Measurements from ENCODE around the gene PNPO.
"Not testable (repeated sequence)": the region's sequence is repeated elsewhere in the genome, so short reads cannot be mapped to it uniquely, and the experiment has no call there.

The PNPO gene

GRCh38 chr17:47918991-47919390 is 22.4 kb upstream of the PNPO start:
- no peak for DNase-seq

GRCh38 chr17:47919889-47920288 is 21.5 kb upstream of the PNPO start:
- DNase-seq = not testable (repeated sequence)

- no peak for DNase-seq
These were observed 16.3 kb upstream of the PNPO start for GRCh38 chr17:47924785-47925677.

- DNase-seq = no peak
These were observed 15.7 kb upstream of the PNPO start for GRCh38 chr17:47925678-47925988.

GRCh38 chr17:47927821-47928400 is 13.5 kb upstream of the PNPO start:
- DNase-seq = no peak

- no peak for DNase-seq
These were observed 13.0 kb upstream of the PNPO start for GRCh38 chr17:47928415-47928814.

- no peak for DNase-seq
These were observed 12.0 kb upstream of the PNPO start for GRCh38 chr17:47929218-47930000.

- DNase-seq = no peak
These were observed 9.5 kb upstream of the PNPO start for GRCh38 chr17:47931848-47932247.

GRCh38 chr17:47934856-47935255 is 6.5 kb upstream of the PNPO start:
- DNase-seq = peak; percentile 23

GRCh38 chr17:47935468-47935867 is 5.9 kb upstream of the PNPO start:
- not testable (repeated sequence) for DNase-seq

- no peak for DNase-seq
These were observed 5.4 kb upstream of the PNPO start for GRCh38 chr17:47935961-47936360.

GRCh38 chr17:47937941-47938340 is 3.4 kb upstream of the PNPO start:
- DNase-seq = no peak

- no peak for DNase-seq
These were observed 732 bp downstream of the PNPO start for GRCh38 chr17:47942096-47942510.

- no peak for DNase-seq
These were observed 1.2 kb downstream of the PNPO start for GRCh38 chr17:47942568-47942967.

GRCh38 chr17:47945080-47945479 is 3.7 kb downstream of the PNPO start:
- DNase-seq = no peak

GRCh38 chr17:47945529-47946508 is 4.4 kb downstream of the PNPO start:
- no peak for DNase-seq

- DNase-seq = no peak
These were observed 5.1 kb downstream of the PNPO start for GRCh38 chr17:47946516-47946915.

- DNase-seq = peak; percentile 80
These were observed 5.6 kb downstream of the PNPO start for GRCh38 chr17:47946929-47947397.

- DNase-seq = no peak
These were observed 7.4 kb downstream of the PNPO start for GRCh38 chr17:47948706-47949196.

- DNase-seq = peak; percentile 82
These were observed 7.9 kb downstream of the PNPO start for GRCh38 chr17:47949197-47949759.

- DNase-seq = no peak
These were observed 8.6 kb downstream of the PNPO start for GRCh38 chr17:47949946-47950345.

- DNase-seq = no peak
These were observed 9.1 kb downstream of the PNPO start for GRCh38 chr17:47950448-47950847.
